Measurements from ENCODE around the gene KCNJ11. TPM values are rescaled to one million over a fixed set of nuclear protein-coding genes. Genes with fewer than 3 reads are reported as not detected.

KCNJ11 gene
- total and polyA plus RNA-seq, 9 donors = 0.31 to 0.92 (median 0.46) TPM; not detected in 2

DNA sequence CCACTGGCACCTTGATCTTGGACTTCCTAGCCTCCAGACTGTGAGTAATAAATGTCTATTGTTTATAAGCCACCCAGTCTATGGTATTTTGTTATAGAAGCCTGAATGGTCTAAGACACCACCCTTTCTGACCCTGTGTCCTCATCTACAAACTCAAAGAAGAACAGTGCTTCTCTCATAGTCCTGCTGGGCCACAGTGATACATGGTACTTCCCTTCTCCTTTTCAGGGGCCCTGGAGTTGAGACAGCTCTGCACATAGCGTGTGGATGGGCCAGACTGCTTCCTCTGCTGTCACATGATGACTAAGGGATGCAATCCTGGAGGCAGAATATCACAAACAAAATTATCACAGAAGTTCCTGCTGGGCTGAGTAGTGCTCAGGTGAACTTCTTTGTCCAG lies 5.0 kb downstream of the KCNJ11 start:
- WGBS, 3 donors = 85 to 94% (median 91%) methylated on average over 1 of the region's 1 CpG
- Histone ChIP-seq H3K4me3 (no peak overlapping the region), H3K4me1 (ENCODE audit: insufficient read depth) (no peaks in the 10 kb centered on the region), H3K36me3 (no peaks in the 10 kb centered on the region), H3K27ac (no peak overlapping the region), H3K9me3 (peaks cover 0 to 5% of the 10 kb centered on the region in 2 donors), H3K27me3 (no peaks in the 10 kb centered on the region)
- no peak for DNase-seq
- TF ChIP-seq, protein P1, sequence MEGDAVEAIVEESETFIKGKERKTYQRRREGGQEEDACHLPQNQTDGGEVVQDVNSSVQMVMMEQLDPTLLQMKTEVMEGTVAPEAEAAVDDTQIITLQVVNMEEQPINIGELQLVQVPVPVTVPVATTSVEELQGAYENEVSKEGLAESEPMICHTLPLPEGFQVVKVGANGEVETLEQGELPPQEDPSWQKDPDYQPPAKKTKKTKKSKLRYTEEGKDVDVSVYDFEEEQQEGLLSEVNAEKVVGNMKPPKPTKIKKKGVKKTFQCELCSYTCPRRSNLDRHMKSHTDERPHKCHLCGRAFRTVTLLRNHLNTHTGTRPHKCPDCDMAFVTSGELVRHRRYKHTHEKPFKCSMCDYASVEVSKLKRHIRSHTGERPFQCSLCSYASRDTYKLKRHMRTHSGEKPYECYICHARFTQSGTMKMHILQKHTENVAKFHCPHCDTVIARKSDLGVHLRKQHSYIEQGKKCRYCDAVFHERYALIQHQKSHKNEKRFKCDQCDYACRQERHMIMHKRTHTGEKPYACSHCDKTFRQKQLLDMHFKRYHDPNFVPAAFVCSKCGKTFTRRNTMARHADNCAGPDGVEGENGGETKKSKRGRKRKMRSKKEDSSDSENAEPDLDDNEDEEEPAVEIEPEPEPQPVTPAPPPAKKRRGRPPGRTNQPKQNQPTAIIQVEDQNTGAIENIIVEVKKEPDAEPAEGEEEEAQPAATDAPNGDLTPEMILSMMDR (IDR thresholded peaks at IDR 0.05) = no peak
- TF ChIP-seq EP300 (IDR thresholded peaks at IDR 0.05) = no peak
- TF ChIP-seq POLR2A (IDR thresholded peaks at IDR 0.05) = no peak
- intact Hi-C loops (cut with DNase I) = loop anchor here in 3 of 4 donors (5.0 to 10.0 kb wide), 3 partner anchors 119 to 609 kb away; no protein-coding TSS in a partner anchor

DNA sequence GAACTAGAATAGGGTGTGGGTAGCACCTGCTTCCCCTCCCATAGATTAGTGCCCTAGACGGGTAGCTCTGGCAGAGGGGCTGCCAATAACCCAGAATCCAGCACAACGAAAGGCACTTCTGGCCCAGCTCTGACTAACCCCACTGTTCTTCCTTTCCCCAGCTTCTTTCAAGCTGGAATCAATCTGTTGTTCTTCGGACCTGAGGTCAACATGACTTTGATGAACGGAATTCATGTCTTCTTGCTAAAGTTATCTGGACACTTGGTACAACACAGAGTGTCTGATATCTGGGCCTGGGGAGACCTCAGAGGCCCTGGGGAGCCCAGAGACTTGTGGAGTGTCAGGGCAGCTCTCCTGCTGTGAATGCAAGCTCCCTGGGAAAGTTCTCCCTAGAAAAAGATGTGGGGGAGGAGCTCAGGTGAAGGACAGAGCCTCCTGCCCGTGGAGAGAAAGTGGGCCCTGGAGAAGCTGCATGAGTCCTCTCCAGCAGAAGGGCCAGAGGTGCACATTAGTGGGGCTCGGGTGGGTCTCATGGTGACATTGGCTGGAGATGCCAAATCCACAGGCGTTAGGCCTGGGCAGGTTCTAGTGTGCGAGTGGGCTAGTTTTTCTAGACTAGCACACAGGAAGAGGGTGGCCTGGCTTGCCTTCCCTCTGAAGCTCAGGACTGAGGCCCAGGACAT lies 6.3 kb downstream of the KCNJ11 start:
- no peak overlapping the region for H3K27ac ChIP-seq
- no peaks in the 10 kb centered on the region for H3K27me3 ChIP-seq
- TF ChIP-seq EP300 (IDR thresholded peaks at IDR 0.05) (no peak), POLR2A (IDR thresholded peaks at IDR 0.05) (no peak)
- TF ChIP-seq, protein P1 (IDR thresholded peaks at IDR 0.05) = no peak
- H3K4me1 ChIP-seq (ENCODE audit: insufficient read depth) = no peaks in the 10 kb centered on the region
- no peak overlapping the region for H3K4me3 ChIP-seq
- H3K9me3 ChIP-seq = peaks cover 0 to 6% of the 10 kb centered on the region in 2 donors
- no peaks in the 10 kb centered on the region for H3K36me3 ChIP-seq
- WGBS, 3 donors = 51 to 60% (median 52%) methylated on average over 8 of the region's 8 CpGs
- intact Hi-C loops (cut with DNase I) = loop anchor here in 3 of 4 donors (5.0 to 10.0 kb wide), 3 partner anchors 120 to 610 kb away; no protein-coding TSS in a partner anchor
- no peak for DNase-seq

DNA sequence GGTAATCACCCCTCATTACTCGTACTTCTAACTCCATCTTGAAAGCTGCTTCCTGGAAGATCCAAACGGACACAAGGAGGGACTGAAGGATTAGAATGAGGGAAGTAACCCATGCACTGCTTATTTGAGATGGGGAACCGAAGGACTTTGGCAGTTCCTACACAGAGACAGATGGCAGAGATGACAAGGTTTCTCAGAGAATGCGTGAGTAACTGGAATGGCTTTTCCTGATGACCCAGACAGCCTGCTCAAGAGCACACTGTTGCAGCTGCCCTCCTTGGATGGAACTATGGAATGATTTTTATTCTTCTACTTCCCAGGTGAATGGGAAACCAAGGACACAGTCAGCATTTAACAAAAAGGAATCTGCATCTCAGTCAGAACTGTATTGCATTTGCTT lies 7.3 kb downstream of the KCNJ11 start:
- H3K4me1 ChIP-seq (ENCODE audit: insufficient read depth) = no peaks in the 10 kb centered on the region
- TF ChIP-seq, protein P1 (IDR thresholded peaks at IDR 0.05) = no peak
- TF ChIP-seq EP300 (IDR thresholded peaks at IDR 0.05) = no peak
- no peak for TF ChIP-seq POLR2A (IDR thresholded peaks at IDR 0.05)
- intact Hi-C loops (cut with DNase I) = loop anchor here in 3 of 4 donors (5.0 to 10.0 kb wide), 3 partner anchors 121 to 611 kb away; no protein-coding TSS in a partner anchor
- no peaks in the 10 kb centered on the region for H3K27me3 ChIP-seq
- no peaks in the 10 kb centered on the region for H3K36me3 ChIP-seq
- H3K9me3 ChIP-seq = peaks cover 0 to 6% of the 10 kb centered on the region in 2 donors
- H3K27ac ChIP-seq = no peak overlapping the region
- no peak for DNase-seq
- no peak overlapping the region for H3K4me3 ChIP-seq
- WGBS, 3 donors = 63 to 74% (median 65%) methylated on average over 4 of the region's 4 CpGs

DNA sequence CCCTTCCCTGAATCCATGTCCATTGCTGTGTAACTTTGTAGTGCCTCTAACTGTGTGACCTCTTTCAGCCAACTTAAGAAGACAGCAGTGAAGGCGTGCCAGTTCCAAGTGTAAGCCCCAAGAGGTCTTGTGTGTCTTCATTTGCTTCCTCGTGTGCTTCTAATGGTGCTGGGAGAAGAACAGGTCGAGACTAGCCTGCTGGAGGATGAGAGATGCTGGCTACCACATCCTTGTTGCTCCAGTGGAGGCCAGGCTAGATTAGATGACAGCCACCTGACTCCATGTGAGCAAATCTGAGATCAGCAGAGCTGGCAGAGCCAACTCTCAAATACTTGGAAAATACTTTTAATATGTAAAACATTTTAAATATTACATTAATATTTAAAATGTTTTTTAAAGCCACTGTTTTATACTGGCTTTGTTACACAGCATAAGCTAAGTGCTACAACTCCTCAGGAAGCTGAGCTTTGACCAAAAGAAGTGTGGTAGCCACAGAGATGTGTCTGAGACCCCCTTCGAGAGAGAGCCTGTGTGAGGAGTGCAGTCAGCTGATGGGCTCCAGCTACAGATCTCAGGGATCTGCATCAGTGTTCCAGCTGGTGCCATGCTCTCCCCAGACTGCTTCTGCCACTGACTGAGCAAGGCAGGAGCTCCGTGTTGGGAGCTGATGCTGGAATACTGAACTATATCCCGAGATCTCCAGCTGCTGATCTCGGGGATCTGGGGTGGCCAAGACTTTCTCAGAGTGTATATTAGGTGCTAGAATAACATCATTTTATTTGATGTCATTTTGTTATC lies 8.9 kb downstream of the KCNJ11 start:
- intact Hi-C loops (cut with DNase I) = loop anchor here in 3 of 4 donors (5.0 to 10.0 kb wide), 3 partner anchors 123 to 613 kb away; no protein-coding TSS in a partner anchor
- Histone ChIP-seq H3K36me3 (no peaks in the 10 kb centered on the region), H3K27ac (no peak overlapping the region), H3K27me3 (no peaks in the 10 kb centered on the region), H3K9me3 (peaks cover 0 to 6% of the 10 kb centered on the region in 2 donors), H3K4me1 (ENCODE audit: insufficient read depth) (no peaks in the 10 kb centered on the region), H3K4me3 (no peak overlapping the region)
- 83 to 91% (median 87%) methylated on average over 7 of the region's 7 CpGs for WGBS, 3 donors
- TF ChIP-seq POLR2A (IDR thresholded peaks at IDR 0.05) = no peak
- no peak for DNase-seq

All from ovary (tissue), 9 donors.